Stimulated activated CD8-positive, alpha-beta memory T cell treated with anti-CD3 and anti-CD28 coated beads, Interleukin-4, amount 100 ng/mL, for 48 hours (primary cell): ENCODE measurements around the gene FAM50A.

ENCODE experiments used
- DNase-seq: peaks from one replicate; pipeline ENCODE4 v3.0.0-alpha.2; 2020

Gene FAM50A

DNA sequence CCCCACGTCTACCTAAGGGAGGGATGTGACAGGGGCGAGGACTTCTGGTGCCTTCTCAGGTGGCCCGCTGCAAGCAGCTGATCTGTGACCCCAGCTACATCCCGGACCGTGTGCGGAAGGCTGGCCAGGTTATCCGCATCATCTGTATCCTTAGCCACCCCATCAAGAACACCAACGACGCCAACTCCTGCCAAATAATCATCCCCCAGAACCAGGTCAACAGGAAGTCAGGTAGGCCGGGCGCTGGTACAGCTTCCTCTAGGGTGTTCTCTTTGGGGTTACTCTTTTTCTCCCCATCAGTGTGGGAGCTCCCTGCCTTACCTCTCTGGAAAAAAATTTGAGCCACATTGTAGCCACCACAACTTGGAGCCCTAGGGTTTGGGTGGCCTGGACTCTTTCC lies 2.4 kb upstream of the FAM50A start:
- DNase-seq = no peak

DNA sequence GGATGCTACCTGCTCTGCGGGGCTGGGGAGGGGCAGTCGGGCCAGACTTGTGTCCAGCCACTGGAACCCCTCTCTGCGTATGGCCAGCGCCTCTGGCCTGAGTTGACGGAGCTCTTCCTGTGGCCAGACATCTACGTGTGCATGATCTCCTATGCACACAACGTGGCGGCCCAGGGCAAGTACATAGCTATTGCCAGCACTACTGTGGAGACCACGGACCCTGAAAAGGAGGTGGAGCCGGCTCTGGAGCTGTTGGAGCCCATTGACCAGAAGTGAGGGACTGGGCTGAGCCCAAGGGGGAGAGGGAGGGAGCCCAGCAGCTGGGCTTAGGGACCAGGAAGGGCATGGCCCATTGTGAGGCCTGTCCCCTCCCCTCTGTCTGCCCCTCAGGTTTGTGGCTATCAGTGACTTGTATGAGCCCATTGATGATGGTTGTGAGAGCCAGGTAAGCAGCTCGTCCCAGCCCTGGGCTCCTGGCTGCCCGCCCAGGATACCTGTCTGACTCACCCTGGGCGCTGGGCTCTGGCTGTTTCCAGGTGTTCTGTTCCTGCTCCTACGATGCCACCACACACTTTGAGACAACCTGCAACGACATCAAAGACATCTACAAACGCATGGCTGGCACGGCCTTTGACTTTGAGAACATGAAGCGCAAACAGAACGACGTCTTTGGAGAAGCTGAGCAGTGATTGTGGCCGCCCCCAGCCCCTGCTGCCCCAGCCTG lies 1.8 kb upstream of the FAM50A start:
- DNase-seq = no peak

DNA sequence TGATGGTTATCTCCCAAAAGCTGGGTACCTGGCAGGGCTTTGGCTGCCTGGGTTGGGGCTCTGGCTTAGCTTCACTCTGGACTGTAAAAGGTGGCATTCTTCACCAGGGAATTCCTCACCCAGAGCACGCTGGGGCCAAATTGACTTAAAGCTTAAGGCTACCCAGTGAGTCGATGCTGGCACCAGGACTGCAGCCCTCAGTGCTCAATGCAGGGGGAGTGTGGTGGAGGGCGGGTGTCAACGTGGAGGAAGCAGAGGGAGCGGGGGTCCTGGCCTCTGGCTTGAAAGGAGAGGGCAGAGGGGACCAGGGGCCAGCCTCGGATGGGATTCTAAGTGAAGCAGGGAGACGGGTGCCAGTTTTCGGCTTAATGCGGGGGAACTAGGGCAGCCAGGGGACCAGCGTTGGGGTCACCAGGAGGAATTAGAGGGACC lies 446 bp upstream of the FAM50A start:
- no peak for DNase-seq

DNA sequence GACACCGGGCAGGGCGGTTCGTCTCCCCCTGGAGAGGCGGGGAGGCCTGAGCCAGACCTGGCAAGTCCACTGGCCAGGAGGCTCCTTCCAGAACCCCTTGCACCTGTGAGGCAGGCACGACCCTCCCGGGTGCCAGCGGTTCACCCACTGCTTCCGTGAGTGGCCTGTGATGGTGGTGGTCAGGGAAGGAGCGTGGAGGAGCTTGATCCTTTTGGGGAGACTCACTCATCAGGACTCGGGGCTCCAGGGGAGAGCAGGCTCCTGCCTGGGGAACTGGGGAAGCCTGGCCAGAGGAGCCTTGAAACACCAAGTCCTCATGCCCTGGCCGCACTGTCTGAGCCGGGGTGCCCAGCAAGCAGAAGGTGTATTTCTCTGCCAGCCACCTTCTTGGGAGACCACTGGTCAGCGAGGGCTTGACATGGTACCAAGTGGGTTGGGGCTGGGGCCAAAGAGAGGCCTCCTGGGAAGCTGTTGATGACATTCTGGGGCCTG lies 860 bp downstream of the FAM50A start:
- no peak for DNase-seq

DNA sequence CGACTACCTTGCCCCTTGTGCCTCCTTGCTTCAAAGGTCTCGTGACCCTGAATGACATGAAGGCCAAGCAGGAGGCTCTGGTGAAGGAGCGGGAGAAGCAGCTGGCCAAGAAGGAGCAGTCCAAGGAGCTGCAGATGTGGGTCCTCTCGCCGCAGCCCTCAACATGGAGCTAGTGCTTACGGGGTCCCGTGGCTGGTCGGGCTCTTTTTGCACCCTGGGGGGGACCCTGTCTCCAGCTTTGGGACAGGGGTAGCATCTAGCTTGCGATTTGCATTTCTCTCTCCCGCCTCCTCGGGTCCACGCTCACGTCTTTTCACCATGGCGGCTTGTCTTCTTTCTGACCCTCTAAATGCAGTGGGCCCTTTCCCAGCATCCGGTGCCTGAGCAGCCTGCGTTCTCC lies 1.8 kb downstream of the FAM50A start:
- DNase-seq = no peak

DNA sequence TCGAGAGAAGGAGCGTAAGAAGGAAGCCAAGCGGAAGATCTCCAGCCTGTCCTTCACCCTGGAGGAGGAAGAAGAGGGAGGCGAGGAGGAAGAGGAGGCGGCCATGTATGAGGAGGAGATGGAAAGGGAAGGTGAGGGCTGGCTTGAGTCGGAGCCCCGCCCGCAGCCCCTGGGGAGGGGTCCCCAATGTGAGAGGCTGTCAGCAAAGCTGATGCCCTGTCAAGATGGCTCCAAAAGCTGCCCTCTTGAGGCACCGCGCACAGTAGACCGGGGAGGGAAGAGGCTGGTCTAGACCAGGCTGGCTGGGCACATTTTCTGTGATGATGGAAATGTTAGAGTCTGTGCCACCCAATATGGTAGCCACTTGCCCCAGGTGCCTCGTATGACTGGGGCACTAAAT lies 2.5 kb downstream of the FAM50A start:
- no peak for DNase-seq

DNA sequence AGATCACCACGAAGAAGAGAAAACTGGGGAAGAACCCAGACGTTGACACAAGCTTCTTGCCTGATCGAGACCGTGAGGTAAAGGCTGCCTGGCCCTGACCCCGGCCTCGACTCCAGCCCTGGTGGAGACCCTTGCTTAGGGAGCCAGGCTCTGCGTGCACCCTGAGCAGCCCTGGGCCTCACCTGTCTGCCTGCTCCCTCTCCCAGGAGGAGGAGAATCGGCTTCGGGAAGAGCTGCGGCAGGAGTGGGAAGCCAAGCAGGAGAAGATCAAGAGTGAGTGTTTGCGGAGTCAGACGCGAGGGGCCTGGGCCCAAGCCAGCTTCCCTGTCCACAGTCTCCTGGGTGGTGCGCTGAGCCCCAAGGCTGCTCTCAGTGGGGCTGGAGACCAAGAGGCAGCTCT lies 4.5 kb downstream of the FAM50A start:
- DNase-seq = no peak

DNA sequence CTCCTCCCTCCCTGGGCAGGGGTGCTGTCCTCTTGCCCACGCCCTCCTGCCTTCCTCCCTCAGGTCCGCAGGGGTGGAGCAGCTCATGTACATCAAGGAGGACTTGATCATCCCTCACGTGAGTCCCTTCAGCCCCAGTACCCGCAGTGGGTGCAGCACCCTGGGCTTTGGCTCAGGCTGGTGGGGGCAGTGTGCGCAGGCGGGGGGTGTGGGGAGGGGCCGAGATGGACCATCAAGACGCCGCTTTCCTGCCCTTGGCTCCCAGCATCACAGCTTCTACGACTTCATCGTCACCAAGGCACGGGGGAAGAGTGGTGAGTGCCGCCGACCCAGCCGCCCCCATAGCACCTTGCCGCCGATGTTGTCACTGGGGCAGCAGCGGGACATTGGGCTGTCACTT lies 5.7 kb downstream of the FAM50A start:
- no peak for DNase-seq

DNA sequence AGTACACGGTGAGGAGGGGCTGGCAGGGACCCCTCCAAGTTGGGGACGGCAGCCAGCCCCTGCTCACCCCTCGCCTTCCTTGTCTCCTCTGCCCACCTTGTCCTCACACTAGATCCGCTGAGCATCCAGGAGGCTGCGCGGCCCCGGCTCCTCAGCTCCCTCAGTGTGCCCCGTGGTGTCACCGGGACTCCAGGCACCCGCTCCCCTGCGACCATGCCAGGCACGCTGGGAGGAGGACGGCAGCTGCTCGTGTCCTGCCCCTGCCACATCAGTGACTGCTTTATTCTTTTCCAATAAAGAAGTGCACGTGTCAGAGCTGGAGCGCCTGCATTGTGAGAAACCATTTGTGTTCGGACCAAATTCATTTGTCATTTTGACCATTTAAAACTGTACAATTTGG lies 6.4 kb downstream of the FAM50A start:
- DNase-seq = no peak

DNA sequence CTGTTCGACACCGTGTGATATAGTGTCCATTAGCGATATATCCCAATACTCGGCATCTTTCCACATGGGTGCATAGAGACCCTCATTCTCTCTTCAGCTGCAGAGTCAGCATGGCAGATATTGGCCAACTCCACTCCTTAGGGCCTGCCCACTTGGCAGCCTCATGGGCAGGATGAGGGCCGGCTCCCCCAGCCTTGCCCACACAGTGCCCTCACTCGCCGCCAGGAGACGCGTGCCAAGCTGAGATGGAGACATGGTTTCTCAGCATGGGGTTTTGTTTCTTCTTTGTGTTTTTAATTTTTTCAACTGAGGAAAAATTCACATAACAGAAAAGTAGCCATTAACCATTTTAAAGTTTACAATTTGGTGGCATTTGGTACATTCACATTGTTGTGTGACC lies 8.9 kb downstream of the FAM50A start:
- DNase-seq = no peak

DNA sequence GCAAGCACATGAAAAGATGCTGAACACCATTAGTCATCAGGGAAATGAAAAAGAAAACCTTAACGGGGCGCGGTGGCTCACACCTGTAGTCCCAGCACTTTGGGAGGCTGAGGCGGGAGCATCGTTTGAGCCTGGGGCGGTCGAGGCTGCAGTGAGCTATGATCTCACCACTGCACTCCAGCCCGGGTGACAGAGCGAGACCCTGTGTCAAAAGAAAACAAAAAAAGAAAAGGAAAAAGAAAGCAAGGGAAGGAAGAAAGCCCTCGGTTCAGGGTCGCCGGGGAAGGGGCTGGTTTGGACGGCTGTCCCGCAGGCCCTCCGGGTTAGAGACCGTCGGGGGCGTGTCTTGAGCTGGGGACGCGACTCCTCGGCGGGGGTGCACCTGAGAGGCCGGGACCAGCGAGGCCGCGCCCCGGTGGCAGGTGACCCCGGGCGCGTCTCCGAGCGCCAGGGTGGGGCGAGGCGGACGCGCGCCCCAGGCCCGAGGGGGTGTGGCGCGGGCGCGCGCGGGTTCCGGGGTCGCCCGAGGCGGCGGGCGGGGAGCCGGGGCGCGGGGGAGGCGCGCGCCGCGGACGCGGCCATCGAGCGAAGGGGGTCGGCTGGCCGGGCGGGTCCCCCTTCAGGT lies 13.7 kb downstream of the FAM50A start:
- DNase-seq = peak; percentile 58

DNA sequence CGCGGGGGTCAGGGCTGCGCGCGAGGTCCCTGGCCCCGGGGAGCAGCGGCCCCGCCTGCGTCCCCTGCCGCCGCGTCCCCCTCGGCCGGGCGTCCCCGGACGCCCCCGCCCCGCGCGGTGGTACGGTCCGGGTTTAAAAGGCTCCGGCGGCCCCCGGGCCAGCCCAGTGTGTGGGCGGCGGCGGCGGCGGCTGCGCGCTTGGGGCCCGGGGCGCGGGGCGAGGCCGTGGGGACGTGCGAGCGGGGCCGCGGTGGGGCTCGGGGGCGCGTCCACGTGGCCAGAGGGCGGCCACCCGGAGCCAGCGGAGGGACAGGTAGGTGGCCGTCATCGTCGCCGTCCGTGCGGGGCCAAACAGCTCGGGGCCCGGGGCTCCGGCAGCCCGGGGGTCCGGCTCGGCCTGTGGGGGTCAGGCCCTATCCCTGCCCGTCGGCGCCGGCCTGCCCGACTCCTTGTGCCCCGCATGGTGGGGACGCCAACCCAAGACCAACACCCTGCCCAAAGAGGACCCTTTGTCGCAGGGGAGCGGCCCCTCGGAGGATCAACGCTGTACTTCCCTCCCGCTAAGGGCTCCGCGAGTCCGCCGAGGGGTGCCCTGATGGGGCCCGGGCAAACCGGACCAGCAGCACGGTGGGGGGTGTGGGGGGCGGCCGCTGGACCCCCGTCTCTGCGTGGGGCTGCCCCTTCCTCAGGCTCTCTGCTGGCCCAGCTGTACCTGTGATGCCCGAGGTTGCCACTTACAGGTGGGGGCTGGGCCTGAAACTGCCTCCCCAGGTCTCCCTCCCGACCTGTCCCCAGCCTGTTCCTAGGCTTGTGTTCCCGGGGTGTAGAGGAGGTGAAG lies 14.4 kb downstream of the FAM50A start, which contains the start of gene PLXNA3:
PLXNA3 (plus strand) TSS at position 166 of the 838 bp plus-strand sequence. CDS start 1,903 bp downstream, outside the sequence.
- DNase-seq = peak; percentile 68

DNA sequence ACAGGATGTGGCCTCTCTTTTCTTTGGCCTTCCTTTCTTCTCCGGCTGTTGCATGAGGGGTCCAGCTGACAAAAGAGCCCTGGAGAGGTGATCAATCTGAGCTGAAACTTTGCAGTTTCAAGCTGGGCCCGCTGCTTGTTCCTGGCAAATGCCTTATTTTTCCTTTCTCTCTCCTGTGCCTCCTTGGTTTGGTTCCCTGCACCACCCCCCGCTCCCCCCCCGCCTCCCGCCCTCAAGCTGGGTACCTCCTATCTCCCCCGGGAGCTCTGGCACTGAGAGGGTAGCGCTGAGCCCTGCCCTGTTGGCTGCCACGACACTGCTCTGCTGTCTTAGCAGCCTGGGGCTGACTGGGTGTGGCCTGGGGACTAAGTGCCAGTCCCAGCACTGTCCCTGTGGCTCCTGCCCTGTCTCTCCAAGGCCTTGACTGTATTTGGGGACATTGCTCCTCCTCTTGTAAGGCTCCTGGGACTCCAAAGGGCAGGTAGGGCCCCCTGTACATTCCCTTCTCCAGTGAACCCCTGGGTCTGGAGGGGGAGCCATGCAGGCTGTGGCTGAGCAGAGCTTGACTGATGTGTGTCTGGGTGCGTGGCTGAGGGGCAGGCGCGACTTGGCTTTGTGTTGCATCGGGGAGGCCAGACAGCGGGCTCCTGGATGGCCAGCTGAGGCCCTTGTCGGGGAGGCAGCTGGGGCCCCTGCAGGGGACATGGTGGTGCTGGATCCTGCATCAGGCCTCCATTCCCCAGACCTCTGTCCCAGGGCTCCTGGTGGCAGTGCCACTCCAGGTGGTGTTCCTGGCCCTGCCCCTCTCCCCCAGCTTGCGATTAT lies 15.2 kb downstream of the FAM50A start:
- peak; percentile 29 for DNase-seq

DNA sequence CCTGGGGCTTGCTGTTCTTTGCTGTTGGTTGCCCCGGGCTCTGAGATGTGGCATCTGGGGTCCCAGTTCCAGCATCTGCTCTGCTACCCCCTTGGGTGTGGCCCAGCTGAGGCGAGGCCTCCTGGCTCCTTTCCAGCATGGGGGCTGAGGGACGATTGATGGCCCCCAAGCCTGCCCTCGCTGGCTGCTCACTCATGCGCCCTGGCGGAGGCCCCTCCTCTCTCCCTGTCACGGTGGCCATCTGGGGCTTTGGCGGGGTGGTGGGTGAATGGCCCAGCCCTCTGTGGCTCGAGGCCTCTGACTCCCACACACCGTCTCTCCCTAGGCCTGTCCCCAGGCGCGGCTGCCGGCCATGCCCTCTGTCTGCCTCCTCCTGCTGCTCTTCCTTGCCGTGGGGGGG lies 15.9 kb downstream of the FAM50A start:
- DNase-seq = no peak

DNA sequence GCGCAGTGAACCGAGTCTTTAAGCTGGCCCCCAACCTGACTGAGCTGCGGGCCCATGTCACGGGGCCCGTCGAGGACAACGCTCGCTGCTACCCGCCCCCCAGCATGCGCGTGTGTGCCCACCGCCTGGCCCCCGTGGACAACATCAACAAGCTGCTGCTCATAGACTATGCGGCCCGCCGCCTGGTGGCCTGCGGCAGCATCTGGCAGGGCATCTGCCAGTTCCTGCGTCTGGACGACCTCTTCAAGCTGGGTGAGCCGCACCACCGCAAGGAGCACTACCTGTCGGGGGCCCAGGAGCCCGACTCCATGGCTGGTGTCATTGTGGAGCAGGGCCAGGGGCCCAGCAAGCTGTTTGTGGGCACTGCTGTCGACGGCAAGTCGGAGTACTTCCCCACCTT lies 16.4 kb downstream of the FAM50A start:
- DNase-seq = no peak

DNA sequence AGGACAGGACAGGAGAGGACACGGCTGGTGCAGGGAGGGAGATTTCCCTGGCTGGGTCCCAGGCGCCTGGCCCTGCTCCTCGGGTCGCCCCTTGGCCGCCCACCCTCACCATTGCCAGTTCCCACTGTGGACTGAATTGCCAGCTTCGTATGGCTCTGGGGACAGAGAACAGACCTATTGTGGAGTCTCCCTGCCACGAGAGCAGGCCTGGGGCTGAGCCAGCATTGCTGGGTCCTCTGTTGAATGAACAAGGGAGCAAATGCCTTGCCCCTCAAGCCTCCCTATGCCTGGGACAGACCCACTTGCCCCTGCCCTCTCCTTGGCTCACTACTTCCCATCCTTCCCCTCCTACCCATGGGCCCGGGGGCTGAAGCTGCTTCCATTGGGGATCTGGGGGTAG lies 18.5 kb downstream of the FAM50A start:
- DNase-seq = no peak

DNA sequence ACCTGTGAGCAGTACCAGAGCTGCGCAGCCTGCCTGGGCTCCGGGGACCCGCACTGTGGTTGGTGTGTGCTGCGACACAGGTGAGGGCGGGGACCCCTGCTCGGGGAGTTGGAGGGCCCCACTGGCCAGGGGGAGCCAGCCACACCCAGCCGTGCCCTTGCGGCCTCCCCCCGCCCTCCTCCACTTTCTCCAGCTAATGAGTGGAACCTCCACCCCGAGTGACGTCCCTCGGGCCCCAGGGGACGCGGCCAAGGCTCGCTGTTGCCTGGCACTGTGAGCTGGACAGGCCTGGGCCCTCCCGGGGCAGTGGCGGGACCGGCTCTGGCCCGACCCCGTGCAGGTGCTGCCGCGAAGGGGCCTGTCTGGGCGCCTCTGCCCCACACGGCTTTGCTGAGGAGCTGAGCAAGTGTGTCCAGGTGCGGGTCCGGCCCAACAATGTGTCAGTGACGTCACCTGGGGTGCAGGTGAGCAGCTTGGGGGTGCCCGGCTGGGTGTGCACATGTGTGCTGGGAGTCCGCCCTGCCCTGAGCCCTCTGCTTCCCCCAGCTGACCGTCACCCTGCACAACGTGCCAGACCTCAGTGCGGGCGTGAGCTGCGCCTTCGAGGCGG lies 19.8 kb downstream of the FAM50A start:
- DNase-seq = no peak

DNA sequence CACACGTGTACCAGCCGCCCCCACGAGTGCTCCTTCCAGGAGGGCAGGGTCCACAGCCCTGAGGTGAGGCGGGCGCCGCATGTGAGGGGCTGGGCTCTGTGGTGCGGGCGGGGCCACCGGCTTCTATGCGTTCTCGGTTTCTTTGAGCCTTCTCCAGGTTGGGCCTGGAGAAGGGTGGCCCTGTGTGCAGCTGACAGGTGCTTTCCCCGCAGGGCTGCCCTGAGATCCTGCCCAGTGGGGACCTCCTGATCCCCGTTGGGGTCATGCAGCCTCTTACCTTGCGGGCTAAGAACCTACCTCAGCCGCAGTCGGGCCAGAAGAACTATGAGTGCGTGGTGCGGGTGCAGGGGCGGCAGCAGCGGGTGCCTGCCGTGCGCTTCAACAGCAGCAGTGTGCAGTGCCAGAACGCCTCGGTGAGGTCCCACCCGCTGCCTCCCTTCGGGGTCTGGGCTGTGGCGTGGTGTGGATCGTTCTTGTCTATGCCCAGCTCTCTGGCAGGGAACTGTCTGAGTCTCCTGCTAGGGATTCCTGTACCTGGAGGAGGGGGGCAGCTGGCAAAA lies 20.9 kb downstream of the FAM50A start:
- no peak for DNase-seq

DNA sequence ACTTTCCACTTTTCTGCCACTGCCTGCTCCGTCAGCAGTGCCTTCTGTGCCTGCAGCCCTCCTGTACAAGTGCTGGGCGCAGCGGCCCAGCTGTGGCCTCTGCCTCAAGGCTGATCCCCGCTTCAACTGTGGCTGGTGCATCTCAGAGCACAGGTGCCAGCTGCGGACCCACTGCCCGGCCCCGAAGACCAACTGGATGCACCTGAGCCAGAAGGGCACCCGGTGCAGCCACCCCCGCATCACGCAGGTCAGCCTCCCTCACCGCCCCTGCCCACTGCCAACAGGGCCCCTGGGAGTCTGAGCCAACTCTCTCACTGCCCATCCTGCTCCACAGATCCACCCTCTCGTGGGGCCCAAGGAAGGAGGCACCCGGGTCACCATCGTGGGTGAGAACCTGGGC lies 21.7 kb downstream of the FAM50A start:
- no peak for DNase-seq

DNA sequence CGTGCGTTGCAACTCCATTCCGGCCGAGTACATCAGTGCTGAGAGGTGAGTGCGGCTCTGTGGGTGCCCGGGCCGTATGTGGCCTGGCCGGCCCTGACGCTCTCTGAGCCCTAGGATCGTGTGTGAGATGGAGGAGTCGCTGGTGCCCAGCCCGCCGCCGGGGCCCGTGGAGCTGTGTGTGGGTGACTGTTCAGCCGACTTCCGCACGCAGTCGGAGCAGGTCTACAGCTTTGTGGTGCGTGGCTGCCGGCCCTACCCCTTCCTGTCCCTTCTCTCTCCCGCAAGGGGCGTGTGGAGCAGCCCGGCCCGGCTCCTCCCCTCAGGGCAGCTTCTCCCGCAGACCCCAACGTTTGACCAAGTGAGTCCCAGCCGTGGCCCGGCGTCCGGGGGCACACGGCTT lies 22.1 kb downstream of the FAM50A start:
- DNase-seq = no peak

DNA sequence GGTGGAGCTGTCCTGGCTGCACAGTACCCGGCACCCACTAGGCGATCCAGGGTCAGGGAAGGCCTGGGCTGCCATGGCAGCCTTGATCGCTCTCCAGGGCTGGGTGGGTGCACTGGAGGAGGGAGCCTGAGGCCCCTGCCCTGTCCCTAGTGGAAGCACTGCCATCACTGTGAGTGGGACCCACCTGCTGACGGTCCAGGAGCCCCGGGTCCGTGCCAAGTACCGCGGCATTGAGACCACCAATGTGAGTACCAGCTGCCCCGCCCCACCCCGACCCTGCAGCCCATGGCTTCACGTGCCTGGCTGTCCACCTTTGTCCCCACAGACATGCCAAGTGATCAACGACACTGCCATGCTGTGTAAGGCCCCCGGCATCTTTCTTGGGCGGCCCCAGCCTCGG lies 23.0 kb downstream of the FAM50A start:
- DNase-seq = no peak

DNA sequence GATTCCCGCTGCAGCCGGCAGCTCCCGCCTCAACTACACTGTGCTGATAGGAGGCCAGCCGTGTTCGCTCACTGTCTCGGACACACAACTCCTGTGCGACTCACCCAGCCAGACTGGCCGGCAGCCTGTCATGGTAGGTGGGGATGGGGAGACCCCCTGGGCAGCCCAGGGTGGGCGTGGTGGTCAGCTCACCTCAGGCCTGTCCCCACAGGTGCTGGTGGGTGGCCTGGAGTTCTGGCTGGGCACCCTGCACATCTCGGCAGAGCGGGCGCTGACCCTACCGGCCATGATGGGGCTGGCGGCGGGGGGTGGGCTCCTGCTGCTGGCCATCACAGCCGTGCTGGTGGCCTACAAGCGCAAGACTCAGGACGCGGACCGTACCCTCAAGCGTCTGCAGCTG lies 23.6 kb downstream of the FAM50A start:
- no peak for DNase-seq
